ENCODE measurements around the gene BANK1. TPM values are rescaled to one million over a fixed set of nuclear protein-coding genes. Genes with fewer than 3 reads are reported as not detected.
"Not testable (repeated sequence)": the region's sequence is repeated elsewhere in the genome, so short reads cannot be mapped to it uniquely, and the experiment has no call there.

The BANK1 gene
- total RNA-seq, 1 donor from 2014 or later, result 1.5 TPM

- no peak for TF ChIP-seq POLR2AphosphoS5 (IDR thresholded peaks at IDR 0.05; ENCODE audit: insufficient read depth in 1 of 2, low read depth in 1 of 2)
- no peak for TF ChIP-seq POLR2A (IDR thresholded peaks at IDR 0.05)
- TF ChIP-seq, protein P1, sequence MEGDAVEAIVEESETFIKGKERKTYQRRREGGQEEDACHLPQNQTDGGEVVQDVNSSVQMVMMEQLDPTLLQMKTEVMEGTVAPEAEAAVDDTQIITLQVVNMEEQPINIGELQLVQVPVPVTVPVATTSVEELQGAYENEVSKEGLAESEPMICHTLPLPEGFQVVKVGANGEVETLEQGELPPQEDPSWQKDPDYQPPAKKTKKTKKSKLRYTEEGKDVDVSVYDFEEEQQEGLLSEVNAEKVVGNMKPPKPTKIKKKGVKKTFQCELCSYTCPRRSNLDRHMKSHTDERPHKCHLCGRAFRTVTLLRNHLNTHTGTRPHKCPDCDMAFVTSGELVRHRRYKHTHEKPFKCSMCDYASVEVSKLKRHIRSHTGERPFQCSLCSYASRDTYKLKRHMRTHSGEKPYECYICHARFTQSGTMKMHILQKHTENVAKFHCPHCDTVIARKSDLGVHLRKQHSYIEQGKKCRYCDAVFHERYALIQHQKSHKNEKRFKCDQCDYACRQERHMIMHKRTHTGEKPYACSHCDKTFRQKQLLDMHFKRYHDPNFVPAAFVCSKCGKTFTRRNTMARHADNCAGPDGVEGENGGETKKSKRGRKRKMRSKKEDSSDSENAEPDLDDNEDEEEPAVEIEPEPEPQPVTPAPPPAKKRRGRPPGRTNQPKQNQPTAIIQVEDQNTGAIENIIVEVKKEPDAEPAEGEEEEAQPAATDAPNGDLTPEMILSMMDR (IDR thresholded peaks at IDR 0.05), result no peak
- DNase-seq (ENCODE audit: extremely low spot score in 2 of 2), result no peak
- Histone ChIP-seq H3K9me3 (no peaks in the 10 kb centered on the region), H3K27ac (no peak overlapping the region), H3K4me3 (no peak overlapping the region), H3K4me1 (no peaks in the 10 kb centered on the region), H3K36me3 (no peaks in the 10 kb centered on the region), H3K27me3 (no peaks in the 10 kb centered on the region)
- intact Hi-C loops (cut with DNase I), result no loop called here
Measured at GRCh38 chr4:101870874-101871273, 80.3 kb downstream of the BANK1 start.

DNA sequence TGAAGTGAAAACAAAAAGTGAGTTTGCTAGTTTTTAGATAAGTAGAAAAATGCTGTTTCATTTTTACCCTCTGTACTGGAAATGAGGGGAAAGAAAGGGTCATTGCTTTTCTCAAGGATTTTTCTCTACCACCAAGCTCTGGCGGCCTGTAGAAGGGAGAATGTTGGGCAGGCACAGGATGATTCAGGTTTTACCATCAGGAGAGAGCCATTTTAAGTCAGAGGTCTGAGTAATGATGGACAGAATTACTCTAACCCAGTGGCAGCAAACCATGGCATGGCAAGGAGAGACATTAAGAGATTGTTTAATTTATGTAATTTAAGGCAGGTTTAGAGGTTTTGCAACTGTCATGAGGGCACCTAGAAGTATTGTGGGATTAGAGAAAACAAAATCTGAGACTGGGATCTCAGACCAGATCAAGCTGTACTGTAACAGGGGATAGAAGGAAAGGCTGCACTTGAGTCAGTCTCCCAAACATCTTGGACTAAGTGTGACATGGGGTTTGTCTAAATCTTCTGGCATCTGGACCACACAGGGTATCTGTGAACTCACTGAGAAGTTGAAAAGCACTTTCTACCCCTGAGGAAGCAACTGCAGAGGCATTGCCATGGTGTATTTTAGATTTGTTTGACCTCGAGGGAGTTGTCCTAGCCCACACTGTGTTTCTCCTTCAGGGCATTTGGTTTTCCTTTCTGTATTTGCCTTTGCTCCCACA, 81.6 kb downstream of the BANK1 start:
- Histone ChIP-seq H3K4me3 (no peak overlapping the region), H3K36me3 (no peaks in the 10 kb centered on the region), H3K9me3 (no peaks in the 10 kb centered on the region), H3K27ac (no peak overlapping the region), H3K27me3 (no peaks in the 10 kb centered on the region), H3K4me1 (no peaks in the 10 kb centered on the region)
- intact Hi-C loops (cut with DNase I), result no loop called here
- no peak for DNase-seq (ENCODE audit: extremely low spot score in 2 of 2)
- TF ChIP-seq, protein P1 (IDR thresholded peaks at IDR 0.05), result no peak
- TF ChIP-seq POLR2AphosphoS5 (IDR thresholded peaks at IDR 0.05; ENCODE audit: insufficient read depth in 1 of 2, low read depth in 1 of 2) (no peak), POLR2A (IDR thresholded peaks at IDR 0.05) (no peak)

DNA sequence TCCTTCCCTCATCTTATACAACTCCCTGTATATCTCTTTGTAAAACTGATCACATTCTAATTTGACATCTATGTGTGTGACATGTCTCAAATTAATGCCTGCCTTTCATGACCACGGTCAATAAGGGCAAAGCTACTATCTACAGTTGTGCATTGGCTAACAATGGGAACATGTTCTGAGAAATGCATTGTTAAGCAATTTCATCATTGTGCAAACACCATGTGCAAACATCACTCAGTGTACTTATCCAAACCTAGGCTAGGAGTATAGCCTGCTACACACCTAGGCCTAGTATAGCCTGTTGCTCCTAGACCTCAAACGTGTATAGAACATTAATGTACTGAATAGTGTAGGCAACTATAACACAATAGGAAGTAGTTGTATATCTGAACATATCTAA, 95.0 kb downstream of the BANK1 start:
- Histone ChIP-seq H3K4me1 (peaks cover 8% of the 10 kb centered on the region), H3K36me3 (no peaks in the 10 kb centered on the region), H3K4me3 (no peak overlapping the region), H3K27me3 (no peaks in the 10 kb centered on the region), H3K27ac (no peak overlapping the region), H3K9me3 (no peaks in the 10 kb centered on the region)
- TF ChIP-seq, protein P1 (IDR thresholded peaks at IDR 0.05), result no peak
- TF ChIP-seq POLR2A (IDR thresholded peaks at IDR 0.05) (no peak), POLR2AphosphoS5 (IDR thresholded peaks at IDR 0.05; ENCODE audit: insufficient read depth in 1 of 2, low read depth in 1 of 2) (no peak)
- intact Hi-C loops (cut with DNase I), result no loop called here
- no peak for DNase-seq (ENCODE audit: extremely low spot score in 2 of 2)

DNA sequence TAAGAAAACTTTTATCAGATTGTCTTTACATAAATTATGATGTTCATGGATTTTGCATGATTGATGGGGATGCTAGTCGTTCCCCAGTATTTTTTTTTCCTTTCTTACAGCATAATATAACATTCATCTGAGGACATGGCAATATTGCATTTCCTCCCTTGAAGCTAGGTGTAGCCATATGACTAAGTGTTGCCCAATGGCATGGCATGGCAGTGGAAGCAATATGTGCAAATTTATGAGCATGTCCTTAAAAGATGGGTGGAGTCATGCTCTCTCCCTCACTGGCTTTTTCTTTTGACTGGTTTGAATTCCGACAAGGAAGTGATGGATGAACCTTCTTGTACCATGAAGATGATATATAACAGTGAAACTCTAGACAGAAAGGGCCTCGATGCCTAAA, 96.3 kb downstream of the BANK1 start:
- TF ChIP-seq POLR2AphosphoS5 (IDR thresholded peaks at IDR 0.05; ENCODE audit: insufficient read depth in 1 of 2, low read depth in 1 of 2), result no peak
- TF ChIP-seq, protein P1 (IDR thresholded peaks at IDR 0.05), result no peak
- intact Hi-C loops (cut with DNase I), result no loop called here
- DNase-seq (ENCODE audit: extremely low spot score in 2 of 2), result no peak

DNA sequence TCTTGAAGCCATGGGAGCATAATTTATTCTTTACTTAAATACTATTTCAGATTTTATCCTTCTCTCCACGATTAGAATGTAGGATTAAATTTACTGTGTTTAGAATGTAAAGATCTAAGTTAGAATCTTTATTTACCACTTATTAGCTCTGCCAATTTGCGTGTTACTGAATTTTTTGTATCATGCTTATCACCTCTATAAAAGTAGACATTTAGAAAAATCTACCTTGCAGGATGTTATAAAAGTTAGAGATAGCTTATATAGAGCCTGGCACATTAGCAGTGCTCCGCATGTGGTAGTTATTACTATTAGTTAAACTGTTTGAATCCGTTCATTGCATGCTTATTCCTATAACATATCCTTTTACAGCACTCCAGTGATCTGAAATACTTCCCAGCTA, 97.9 kb downstream of the BANK1 start:
- no peak overlapping the region for H3K4me3 ChIP-seq
- H3K27me3 ChIP-seq, result no peaks in the 10 kb centered on the region
- TF ChIP-seq POLR2AphosphoS5 (IDR thresholded peaks at IDR 0.05; ENCODE audit: insufficient read depth in 1 of 2, low read depth in 1 of 2) (no peak), POLR2A (IDR thresholded peaks at IDR 0.05) (no peak)
- TF ChIP-seq, protein P1 (IDR thresholded peaks at IDR 0.05), result no peak
- no peak for DNase-seq (ENCODE audit: extremely low spot score in 2 of 2)
- H3K27ac ChIP-seq, result no peak overlapping the region
- H3K9me3 ChIP-seq, result no peaks in the 10 kb centered on the region
- H3K4me1 ChIP-seq, result peaks cover 8% of the 10 kb centered on the region
- no peaks in the 10 kb centered on the region for H3K36me3 ChIP-seq
- intact Hi-C loops (cut with DNase I), result no loop called here

More for the DNA sequence above, 96.3 kb downstream of the BANK1 start:
- Histone ChIP-seq H3K27me3 (no peaks in the 10 kb centered on the region), H3K4me1 (peaks cover 8% of the 10 kb centered on the region), H3K27ac (no peak overlapping the region), H3K4me3 (no peak overlapping the region), H3K36me3 (no peaks in the 10 kb centered on the region), H3K9me3 (no peaks in the 10 kb centered on the region)

DNA sequence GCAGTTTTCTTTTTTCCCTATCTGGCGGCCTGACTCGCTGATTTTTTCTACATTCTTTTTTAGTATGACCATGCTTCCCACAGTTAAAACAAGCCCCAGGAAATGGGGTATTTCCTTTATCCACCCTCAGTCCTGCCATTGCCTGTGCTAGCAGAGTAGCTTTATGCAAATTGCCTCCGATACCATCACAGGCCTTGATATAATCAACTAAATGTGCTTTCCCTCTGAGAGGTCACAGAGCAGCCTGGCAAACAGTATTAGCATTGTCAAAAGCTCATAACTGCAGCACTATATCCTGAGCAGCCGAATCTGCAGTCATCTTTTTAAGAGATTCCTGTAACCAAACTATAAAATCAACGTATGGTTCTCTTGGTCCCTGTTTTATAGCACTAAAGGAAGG, 115.0 kb downstream of the BANK1 start:
- H3K4me3 ChIP-seq; H3K4me1 ChIP-seq; H3K36me3 ChIP-seq; H3K9me3 ChIP-seq; H3K27ac ChIP-seq; intact Hi-C loops (cut with DNase I); H3K27me3 ChIP-seq; DNase-seq (ENCODE audit: extremely low spot score in 2 of 2): not testable (repeated sequence)

All from vagina (tissue), 2 donors.